Measurements from ENCODE around the gene USE1. TPM values are rescaled to one million over a fixed set of nuclear protein-coding genes. Genes with fewer than 3 reads are reported as not detected.
"Not testable (repeated sequence)": the region's sequence is repeated elsewhere in the genome, so short reads cannot be mapped to it uniquely, and the experiment has no call there.

The USE1 gene
- total RNA-seq, 1 experiment from 2014 or later = 27.5 TPM

GRCh38 chr19:17185590-17185989 lies 29.6 kb upstream of the USE1 start:
- Histone ChIP-seq H2AFZ (ENCODE audit: low read depth, low read length, poor library complexity, severe bottlenecking) (no peak overlapping the region), H3K4me2 (ENCODE audit: low read length) (no peak overlapping the region), H3K27me3 (ENCODE audit: insufficient read depth, low read length) (no peaks in the 10 kb centered on the region), H3K9ac (ENCODE audit: low read length) (no peak overlapping the region), H3K9me3 (ENCODE audit: control insufficient read depth in 1 of 2, insufficient read depth in 1 of 2, low read depth in 1 of 2, low read length in 2 of 2) (no peaks in the 10 kb centered on the region), H3K27ac (ENCODE audit: low read depth, low read length) (no peak overlapping the region), H3K4me1 (ENCODE audit: control insufficient read depth in 1 of 2, insufficient read depth in 2 of 2, low read length in 2 of 2) (no peaks in the 10 kb centered on the region), H4K20me1 (ENCODE audit: insufficient read depth) (no peaks in the 10 kb centered on the region), H3K36me3 (ENCODE audit: control insufficient read depth in 1 of 2, insufficient read depth in 2 of 2, low read length in 2 of 2) (peaks cover 0 to 8% of the 10 kb centered on the region in 2 experiments; a peak in 3 of 4 replicates), H3K4me3 (replicated peaks in 1 of 2; ENCODE audit: low read depth in 1 of 2, low read length in 2 of 2) (no peak overlapping the region), H3K79me2 (ENCODE audit: insufficient read depth, low read length) (no peaks in the 10 kb centered on the region), H3K9me2 (ENCODE audit: insufficient read depth) (no peaks in the 10 kb centered on the region)
- CTCF ChIA-PET = no interaction called here
- ATAC-seq (no peak), DNase-seq (ENCODE audit: low read depth, low spot score) (no peak)
- intact Hi-C loops (cut with micrococcal nuclease) = no loop called here
- no TSS peak for BruUV-seq (replicated peaks)
- RAD21 ChIA-PET (ENCODE audit: low non-redundant PET in 1 of 2, low total read pairs in 2 of 2, uncharacterized antibody in 2 of 2, unreplicated experiment in 2 of 2) = no interaction called here
- TF ChIP-seq ELF1 (IDR thresholded peaks at IDR 0.05; ENCODE audit: borderline replicate concordance, low read depth) (no peak), SRF (IDR thresholded peaks at IDR 0.05; ENCODE audit: low read depth) (no peak), TCF7L2 (IDR thresholded peaks at IDR 0.05; ENCODE audit: borderline replicate concordance, extremely low read depth, insufficient read depth, insufficient read length) (no peak)
- POLR2A ChIA-PET = no interaction called here

- peaks cover 15 to 16% of the 10 kb centered on the region in 2 experiments for H3K36me3 ChIP-seq (ENCODE audit: control insufficient read depth in 1 of 2, insufficient read depth in 2 of 2, low read length in 2 of 2)
- H4K20me1 ChIP-seq (ENCODE audit: insufficient read depth); ATAC-seq; POLR2A ChIA-PET; CTCF ChIA-PET; H3K27ac ChIP-seq (ENCODE audit: low read depth, low read length); H3K9me2 ChIP-seq (ENCODE audit: insufficient read depth); H3K9ac ChIP-seq (ENCODE audit: low read length); H3K4me2 ChIP-seq (ENCODE audit: low read length); H3K4me3 ChIP-seq (replicated peaks in 1 of 2; ENCODE audit: low read depth in 1 of 2, low read length in 2 of 2); BruUV-seq (replicated peaks); H2AFZ ChIP-seq (ENCODE audit: low read depth, low read length, poor library complexity, severe bottlenecking); H3K79me2 ChIP-seq (ENCODE audit: insufficient read depth, low read length); intact Hi-C loops (cut with micrococcal nuclease); H3K9me3 ChIP-seq (ENCODE audit: control insufficient read depth in 1 of 2, insufficient read depth in 1 of 2, low read depth in 1 of 2, low read length in 2 of 2); DNase-seq (ENCODE audit: low read depth, low spot score); H3K27me3 ChIP-seq (ENCODE audit: insufficient read depth, low read length); H3K4me1 ChIP-seq (ENCODE audit: control insufficient read depth in 1 of 2, insufficient read depth in 2 of 2, low read length in 2 of 2): not testable (repeated sequence)
- RAD21 ChIA-PET (ENCODE audit: low non-redundant PET in 1 of 2, low total read pairs in 2 of 2, uncharacterized antibody in 2 of 2, unreplicated experiment in 2 of 2) = interaction anchor here in 1 of 2 experiments (0.7 kb wide), 1 partner anchor 332 kb away, joined by 4 read pairs; no protein-coding TSS in a partner anchor
Observed at GRCh38 chr19:17191736-17192135, 23.4 kb upstream of the USE1 start.

GRCh38 chr19:17192751-17193150 lies 22.4 kb upstream of the USE1 start:
- no peak overlapping the region for H3K9ac ChIP-seq (ENCODE audit: low read length)
- H3K4me1 ChIP-seq (ENCODE audit: control insufficient read depth in 1 of 2, insufficient read depth in 2 of 2, low read length in 2 of 2) = no peaks in the 10 kb centered on the region
- BruUV-seq (replicated peaks) = no TSS peak
- ATAC-seq = no peak
- no peaks in the 10 kb centered on the region for H3K9me2 ChIP-seq (ENCODE audit: insufficient read depth)
- no peak overlapping the region for H3K4me2 ChIP-seq (ENCODE audit: low read length)
- H3K36me3 ChIP-seq (ENCODE audit: control insufficient read depth in 1 of 2, insufficient read depth in 2 of 2, low read length in 2 of 2) = peaks cover 15 to 16% of the 10 kb centered on the region in 2 experiments
- ChIA-PET POLR2A (no interaction called here), RAD21 (ENCODE audit: low non-redundant PET in 1 of 2, low total read pairs in 2 of 2, uncharacterized antibody in 2 of 2, unreplicated experiment in 2 of 2) (no interaction called here), CTCF (no interaction called here)
- H3K4me3 ChIP-seq (replicated peaks in 1 of 2; ENCODE audit: low read depth in 1 of 2, low read length in 2 of 2) = no peak overlapping the region
- H3K9me3 ChIP-seq (ENCODE audit: control insufficient read depth in 1 of 2, insufficient read depth in 1 of 2, low read depth in 1 of 2, low read length in 2 of 2) = no peaks in the 10 kb centered on the region
- intact Hi-C loops (cut with micrococcal nuclease) = no loop called here
- no peaks in the 10 kb centered on the region for H3K79me2 ChIP-seq (ENCODE audit: insufficient read depth, low read length)
- H2AFZ ChIP-seq (ENCODE audit: low read depth, low read length, poor library complexity, severe bottlenecking) = no peak overlapping the region
- H3K27me3 ChIP-seq (ENCODE audit: insufficient read depth, low read length) = no peaks in the 10 kb centered on the region
- no peak overlapping the region for H3K27ac ChIP-seq (ENCODE audit: low read depth, low read length)
- H4K20me1 ChIP-seq (ENCODE audit: insufficient read depth) = no peaks in the 10 kb centered on the region
- DNase-seq (ENCODE audit: low read depth, low spot score) = no peak
- TF ChIP-seq CEBPB (IDR thresholded peaks at IDR 0.05; ENCODE audit: low read depth) (no peak), ZBTB33 (IDR thresholded peaks at IDR 0.05; ENCODE audit: extremely low read depth, insufficient replicate concordance, low read length) (no peak), POLR2A (IDR thresholded peaks at IDR 0.05; ENCODE audit: borderline replicate concordance, extremely low read depth, insufficient read depth, insufficient read length) (no peak), FOSL1 (IDR thresholded peaks at IDR 0.05; ENCODE audit: low read depth) (no peak), EGR1 (IDR thresholded peaks at IDR 0.05; ENCODE audit: low read depth) (no peak), SP1 (IDR thresholded peaks at IDR 0.05; ENCODE audit: low read depth) (no peak), ZFX (IDR thresholded peaks at IDR 0.05) (no peak)

All from HCT116 (cell line).